T-helper 9 cell (primary cell): ENCODE measurements around the gene CCR5AS.
"Not testable (repeated sequence)": the region's sequence is repeated elsewhere in the genome, so short reads cannot be mapped to it uniquely, and the experiment has no call there.

Experiments used
- DNase-seq: peaks from one replicate; pipeline ENCODE4 v3.0.0-alpha.2; 2020

CCR5AS gene

DNA sequence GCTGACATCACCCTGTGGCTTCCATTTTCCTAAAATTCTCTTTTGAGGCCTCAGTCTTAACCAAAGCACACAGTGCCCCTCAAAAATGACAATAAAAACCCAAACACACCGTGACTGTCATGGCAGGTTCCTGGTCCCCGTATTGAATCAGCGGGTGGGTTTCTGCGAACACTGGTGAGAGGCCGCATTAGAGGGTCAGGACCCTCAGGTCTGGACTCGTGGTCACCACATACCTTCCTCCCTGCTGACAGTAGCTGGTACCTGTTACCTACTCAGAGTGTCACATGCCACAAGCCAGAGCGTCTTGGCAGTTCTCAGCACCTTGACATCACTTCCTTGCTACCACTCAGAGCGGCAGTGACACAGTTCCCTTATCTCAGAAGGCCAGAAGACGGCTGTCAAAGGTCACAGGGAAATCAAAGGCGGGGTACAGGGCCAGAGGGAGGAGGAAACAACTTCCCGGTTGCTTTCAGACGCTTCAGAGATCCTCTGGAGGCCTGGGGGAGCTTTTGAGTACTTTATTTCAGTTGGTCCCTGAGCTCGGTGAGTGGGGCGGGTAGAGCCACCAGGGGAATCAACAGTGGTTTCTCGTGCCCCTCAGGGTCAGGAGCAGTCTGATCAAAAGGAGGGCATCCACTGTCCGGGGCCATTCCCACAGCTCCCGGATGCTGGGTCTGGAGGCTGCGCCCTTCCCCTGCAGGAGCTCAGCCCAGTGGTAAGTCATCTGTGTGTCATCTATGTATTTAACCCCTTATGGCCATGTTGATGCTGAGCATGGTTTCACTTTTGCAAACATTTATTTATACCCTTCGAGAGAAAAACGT, at the start of gene CCR5AS, which contains the start of gene CCRL2:
TSS of gene CCR5AS (minus strand) at position 279 of the 824 bp plus-strand sequence.
TSS of gene CCRL2 (plus strand) at position 472 of the 824 bp plus-strand sequence. CDS start 821 bp downstream, outside the sequence.
- peak; percentile 4 for DNase-seq

DNA sequence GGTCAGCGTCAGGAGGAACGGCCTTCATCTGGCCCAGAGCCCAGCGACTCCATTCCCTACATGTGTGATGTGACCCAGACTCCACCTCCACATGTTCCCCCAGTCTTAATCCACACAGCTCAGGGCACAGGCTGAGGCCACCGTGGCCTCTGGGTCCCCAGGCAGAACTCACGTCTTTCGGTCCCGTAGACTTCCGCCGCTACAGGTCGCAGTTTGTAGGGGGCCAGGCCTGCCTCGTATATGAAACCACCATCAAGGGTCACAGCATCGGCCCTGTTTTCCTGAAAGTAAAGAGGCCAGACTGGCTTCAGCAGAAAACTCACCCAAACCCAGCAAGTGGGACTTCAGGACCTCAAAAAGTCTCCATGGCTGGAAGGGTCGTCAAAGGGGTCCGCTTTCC, 49.3 kb upstream of the CCR5AS start:
- no peak for DNase-seq

DNA sequence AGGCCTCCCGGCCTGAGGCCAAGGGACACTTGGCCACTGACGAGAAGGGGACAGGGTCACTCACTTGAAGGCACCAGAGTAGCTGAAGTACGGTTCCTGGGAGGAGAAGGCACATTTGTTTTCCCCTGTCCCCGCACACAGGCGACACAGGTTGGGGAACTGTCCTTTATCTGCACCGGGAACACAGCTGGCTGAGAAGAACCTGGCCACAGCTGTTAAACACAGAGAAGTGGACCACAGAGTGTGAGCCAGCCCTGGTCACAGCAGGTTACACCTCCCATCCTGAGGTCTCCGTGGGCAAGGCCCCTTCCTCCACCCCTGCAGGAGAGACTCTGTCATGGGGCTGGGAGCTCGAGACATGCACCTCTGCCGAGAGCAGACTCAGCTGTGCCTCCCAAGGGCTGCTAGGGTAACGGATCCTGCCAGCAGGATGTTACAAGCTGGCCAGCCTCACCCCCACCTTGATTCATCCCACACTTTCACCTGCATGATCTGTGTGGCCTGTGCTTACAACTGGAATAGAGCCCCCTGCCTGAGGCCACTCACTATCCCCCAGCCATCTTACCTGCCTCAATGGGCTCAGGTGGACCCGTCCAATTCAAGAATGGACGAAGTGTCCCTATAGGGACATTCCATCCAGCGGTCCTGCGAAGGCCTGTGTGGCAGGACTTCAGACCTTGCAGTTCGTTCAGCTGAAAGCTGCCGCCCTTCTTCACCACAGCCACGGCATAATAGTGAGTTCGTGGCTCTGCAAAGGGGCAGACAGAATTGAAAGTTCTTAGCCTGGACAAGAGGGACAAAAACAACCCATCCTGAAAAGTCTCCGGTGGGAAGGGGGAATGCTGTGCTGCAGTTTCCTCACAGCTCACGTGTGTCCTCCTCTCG, 48.6 kb upstream of the CCR5AS start:
- no peak for DNase-seq

DNA sequence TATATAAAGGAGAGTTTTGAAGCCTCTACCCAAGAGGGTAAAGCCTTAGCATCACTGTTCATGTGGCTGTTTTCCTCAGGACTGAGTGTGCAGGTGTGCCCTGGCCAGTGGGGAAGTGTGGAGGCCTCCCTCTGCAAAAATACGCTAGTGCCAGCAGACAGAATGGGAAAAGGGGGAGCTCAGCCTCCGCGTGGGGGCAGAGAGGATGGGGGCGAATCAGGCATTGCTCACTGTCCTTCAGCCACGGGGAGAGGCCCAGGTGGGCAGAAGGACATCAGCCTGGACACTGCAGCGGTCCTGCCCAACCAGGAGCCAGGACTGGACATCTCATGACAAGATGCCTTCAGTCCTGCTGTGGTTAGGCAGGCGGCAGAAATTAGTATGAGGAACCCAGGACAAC, 47.7 kb upstream of the CCR5AS start:
- no peak for DNase-seq

DNA sequence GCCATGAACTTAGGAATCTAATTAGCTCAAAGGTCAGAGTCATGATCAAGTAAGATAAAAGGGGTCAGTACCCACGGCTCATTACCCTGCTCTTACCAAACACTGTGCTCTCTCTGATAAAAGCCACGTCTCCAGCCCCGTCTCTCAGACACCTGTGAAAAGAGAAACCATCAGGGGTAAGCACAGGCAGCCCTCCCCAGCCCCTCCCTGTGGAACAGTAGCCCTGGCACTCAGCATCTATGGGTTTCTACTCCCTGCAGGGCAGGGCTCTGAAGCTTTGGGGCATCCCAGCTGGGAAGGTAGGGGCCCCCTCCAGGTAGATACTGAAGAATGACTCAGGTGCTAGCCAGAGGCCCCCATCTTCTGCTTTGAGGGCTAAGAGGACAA, 47.3 kb upstream of the CCR5AS start:
- DNase-seq: no peak

DNA sequence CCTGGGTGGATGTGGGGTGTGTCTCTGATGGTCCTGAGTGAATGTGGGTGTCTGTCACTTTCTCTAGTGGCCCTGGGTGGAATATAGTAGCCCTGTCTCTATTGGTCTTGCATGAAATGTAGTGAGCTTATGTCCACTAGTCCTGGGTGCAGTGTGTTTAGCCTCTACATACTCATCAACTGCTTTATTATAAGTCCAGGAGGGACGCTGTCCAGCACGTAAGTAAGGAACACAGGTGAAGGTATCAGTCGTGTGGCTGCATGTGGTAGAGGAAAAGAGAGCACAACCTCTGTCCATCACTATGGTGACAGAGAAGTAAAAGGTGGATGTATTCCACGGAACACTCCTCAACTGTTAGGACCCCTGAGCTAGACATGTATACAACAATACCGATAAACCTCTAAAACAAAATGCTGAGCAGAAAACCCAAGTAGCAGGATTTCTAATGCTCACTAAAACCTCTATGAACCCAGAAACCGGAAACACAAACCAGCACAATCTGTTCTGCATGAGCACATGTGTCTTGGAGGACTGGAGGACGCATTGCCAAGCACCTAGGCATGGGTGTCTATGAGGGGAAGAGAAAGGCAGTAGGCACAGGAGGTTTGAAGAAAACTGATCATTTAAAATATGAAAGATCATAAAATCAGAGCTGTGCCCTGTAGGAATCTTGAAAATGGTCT, 46.8 kb upstream of the CCR5AS start:
- DNase-seq: no peak

DNA sequence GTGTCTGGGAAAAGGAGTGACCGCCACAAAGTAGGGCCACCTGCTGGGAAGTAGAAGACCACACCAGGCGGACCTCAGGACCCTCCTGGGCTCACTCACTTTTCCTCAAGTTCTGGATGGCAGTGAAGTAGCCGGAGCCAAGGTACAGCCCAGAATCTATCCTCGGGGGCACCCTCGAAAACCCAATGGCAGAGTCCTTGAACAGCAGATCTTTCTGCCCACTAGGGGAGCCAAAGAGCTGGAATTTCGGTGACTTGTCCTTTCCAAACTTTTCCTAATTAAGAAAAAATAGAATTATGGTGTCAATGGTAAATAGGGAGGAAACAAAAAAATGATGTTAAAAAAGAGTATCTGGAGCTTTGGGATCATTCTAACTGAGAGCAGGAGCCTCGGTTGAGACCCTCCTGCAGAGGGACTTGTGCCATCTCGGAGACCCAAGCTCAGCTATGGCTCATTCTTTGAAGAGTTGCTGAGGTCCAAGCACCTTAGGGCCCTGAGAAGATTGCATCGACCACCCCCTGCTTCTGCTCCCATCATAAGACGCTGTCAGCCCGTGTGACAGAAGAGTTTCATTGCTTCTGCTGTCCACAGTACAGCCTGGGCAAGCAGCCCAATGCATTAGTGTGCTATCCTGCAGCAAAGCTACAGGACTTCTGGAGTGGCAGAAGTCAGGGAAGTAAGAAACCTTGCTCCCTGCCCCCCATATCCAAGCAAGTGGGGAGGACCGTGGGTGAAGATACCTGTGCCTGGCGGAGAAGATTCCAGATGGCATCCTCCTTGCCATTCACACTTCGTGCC, 43.1 kb upstream of the CCR5AS start:
- no peak for DNase-seq

DNA sequence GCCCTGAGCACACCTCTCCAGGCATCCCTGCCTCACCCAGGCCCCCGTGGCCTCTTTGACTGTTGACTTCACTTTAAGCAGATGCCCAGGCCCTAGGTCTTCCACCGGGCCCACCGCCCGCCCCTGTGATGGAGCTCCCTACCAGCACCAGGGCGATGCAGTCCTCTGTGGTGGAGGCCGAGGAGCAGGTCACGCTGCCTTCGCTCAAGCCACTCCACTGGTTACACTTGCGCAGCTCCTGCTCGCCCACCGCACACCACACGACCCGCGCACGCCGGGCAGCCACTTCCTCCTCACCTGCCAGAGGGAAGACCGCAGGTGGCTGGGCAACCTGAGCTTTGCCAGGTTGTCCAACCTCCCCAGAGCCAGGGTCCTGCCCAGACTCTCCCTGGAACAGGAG, 41.9 kb upstream of the CCR5AS start:
- no peak for DNase-seq

DNA sequence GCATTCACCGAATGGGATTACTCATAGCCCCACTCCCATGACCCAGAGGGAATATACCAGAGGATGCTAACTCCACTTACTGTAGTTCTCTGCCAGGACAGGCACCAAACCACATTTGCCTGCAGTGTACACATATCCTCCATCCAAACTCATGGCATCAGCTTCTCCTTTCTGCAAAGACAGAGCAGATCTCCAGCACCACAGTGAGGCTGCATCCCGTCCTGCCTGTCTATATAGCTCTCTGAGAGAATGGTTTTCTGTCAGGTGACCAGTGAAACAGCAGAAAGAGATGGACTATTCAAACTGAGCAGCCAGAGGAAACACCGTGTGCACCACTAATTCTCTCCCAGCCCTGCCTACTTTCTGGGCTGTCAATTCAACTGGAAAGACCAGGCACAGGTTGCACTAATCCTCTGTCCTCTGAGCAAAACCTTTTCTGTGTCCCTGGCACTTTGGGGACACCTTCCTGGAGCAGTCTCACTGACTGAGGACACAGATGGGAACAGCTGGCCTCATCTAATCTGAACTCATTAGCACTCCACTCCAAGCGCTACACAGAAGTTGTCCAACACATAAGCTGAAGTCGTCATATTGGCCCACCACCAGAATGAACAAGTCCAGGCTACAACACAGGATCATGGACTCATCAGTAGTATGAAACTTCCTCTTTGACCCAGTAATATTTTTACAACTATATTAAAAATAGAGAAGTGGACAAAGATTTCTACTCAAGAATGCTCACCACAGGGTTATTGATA, 40.5 kb upstream of the CCR5AS start:
- DNase-seq: no peak

DNA sequence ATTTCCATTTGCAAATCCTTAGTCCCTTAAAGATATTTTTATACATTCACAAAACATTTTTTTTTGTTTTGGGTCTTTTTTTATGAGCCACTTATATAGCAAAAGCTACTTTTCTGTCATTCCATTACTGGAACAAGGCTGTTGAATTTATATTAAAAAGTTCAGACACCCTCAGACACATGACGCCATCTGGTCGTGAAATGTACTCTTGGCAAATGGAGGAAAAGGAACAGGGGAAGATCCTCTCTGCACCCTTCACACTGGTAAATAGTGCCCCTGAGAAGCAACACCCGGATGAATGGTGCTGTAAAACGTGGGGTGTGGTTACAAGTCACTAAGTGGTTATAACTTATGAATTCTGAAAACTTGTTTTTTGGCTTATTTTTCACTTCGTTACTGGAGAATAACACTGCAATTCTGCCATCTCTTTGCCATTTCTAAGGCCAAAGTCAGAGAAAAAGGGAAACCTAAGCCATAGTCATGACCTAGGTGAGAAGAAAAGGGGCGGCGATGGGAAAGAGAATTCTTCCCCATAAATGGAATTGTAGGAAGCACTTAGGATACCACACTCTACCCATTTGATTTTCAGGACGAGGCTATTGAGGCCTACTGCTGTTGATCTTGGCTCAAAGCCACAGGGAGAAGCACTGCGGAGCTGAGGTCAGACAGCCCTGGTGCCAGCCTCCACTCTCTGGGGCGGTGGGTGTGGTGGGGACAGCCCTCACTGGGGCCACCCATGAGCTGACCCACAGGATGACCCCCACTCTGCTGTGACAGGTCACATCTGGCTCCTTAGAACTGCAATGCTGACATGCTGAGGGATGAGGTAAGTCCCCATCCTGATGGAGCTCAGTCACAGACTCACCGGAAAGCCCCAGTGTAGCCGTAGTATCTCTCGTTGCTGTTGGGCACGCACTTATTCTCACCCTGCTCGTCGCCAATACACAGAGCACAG, 36.0 kb upstream of the CCR5AS start:
- peak; percentile 15 for DNase-seq

DNA sequence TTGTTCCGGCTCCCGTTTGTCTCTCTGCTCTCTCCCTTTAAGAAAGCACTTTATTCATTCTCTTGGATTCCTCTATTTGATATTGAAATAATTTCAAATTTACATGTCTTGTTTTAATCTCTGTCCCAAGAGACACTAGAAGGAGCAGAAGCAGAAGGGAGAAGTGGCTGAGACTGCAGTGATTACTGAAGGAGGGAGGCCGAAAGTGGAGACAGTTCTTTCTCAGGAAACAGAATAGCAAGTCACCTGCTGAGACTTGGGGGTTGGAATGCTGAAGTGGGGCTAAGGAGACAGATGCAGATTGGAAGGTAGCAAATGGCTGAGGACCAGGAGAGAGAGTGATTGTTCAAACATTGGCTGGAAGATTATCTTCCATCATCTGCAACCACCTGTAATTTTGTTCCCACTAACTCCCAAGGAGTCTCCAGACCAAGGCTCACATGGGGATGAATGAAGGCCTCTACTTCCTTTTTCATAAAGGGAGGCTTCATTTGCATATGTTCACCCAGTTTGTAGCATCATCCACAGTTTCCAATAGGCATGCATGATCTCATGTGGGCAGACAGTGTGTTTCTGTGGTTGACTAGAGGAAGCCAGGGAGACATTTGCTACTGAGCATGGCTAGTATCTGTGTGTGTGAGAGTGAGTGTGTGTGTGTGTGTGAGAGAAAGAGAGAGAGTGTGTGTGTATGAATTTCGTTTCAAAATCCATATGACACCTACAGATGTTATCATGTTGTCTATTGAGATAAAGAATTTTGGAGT, 33.8 kb upstream of the CCR5AS start:
- no peak for DNase-seq

DNA sequence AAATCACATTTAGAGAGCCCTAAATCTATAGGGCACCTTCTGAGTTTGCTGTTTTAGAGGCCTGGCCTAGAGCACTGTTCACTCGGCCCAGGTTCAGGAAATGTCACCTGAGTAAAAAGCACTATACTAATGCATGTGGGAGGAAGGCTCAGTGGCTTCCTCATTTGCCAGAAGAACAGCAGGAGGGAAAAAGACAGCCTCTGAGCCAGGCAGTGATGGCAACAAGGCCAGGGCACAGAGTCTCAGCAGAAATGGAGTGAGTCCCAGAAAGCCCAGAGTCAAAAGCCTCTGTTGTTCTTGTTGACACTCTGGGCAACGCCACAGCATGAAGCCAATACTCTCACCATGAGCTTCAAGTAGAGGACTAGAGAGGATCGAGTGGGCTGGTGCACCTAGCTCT, 32.0 kb upstream of the CCR5AS start:
- no peak for DNase-seq

DNA sequence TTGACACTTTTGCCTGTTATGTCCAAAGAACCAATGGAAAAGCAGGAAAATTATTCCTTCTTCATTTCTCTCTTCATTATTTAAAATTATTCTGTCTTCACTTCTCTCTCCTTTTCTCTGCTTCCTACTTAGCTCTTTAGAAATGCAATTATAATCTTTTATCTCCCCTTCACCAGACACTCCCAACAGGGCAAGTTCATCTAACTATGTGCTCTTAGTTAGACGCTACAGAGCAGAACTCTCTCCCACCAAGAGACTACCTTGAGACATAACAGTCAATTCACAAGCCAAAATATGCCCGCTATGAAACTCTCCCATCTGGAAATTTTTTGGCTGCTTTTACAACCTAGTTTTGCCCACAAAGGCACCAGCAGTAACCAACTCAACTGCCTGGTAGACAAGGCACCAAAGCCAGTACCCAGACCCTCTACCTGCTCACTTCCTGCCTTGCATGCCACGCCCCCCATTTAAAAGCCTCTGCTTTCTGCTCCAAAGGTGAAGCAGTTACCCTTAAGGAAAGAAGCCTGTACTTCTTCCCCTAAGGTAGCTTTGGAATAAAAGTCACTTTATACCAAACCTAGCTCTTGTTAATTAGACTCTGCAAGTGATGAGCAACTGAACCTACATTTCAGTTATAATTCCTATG, 28.3 kb upstream of the CCR5AS start:
- no peak for DNase-seq

DNA sequence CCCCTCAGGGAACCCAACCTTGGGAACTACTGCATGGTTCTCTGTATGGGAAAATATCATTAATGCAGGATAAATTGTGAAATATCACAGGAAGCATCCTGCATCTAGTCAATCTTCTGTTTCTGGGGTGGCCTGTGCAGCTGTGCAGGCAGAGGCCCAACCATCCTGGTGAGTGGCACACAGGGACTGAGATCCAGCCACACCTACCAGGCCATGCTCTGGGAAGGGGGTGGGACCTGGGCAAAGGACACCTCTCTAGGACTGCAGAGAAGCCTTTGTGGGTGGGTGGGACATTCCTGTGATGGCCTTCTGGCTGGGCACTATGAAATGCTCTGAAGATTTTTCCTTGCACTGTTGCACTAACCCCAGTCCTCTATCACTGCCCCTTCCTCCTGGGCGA, 27.0 kb upstream of the CCR5AS start:
- no peak for DNase-seq

DNA sequence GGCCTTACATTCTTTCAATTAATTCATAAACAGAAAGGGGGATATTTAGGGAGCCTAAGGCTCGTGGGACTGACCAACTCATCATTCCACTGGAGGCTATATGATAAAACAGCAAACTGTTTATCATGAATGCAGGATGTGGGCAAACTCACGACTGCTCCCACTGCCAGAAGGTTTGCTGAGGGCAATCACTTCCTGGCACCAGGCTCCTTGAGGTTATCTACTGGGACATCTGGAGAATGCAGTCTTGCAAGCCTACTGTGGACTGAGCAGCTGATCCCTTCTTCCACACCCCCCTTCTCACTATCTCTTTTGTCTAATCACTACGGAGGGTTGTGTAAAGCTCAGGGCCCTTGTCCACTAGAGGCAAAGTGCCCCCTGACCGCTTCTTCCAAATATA, 26.3 kb upstream of the CCR5AS start:
- not testable (repeated sequence) for DNase-seq

DNA sequence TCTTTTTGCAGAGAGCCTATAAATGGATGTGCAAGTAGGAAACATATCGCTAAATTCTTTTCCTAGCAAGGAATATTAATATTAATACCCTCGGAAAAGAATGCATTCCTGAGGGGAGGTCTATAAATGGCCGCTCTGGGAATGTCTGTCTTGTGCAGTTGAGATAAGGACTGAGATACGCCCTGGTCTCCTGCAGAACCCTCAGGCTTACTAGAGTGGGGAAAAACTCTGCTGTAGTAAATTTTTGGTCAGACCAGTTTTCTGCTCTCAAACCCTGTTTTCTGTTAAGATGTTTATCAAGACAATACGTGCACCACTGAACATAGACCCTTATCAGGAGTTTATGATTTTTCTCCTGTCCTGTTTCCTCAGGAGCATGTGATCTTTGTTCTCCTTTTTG, 25.0 kb upstream of the CCR5AS start:
- not testable (repeated sequence) for DNase-seq

DNA sequence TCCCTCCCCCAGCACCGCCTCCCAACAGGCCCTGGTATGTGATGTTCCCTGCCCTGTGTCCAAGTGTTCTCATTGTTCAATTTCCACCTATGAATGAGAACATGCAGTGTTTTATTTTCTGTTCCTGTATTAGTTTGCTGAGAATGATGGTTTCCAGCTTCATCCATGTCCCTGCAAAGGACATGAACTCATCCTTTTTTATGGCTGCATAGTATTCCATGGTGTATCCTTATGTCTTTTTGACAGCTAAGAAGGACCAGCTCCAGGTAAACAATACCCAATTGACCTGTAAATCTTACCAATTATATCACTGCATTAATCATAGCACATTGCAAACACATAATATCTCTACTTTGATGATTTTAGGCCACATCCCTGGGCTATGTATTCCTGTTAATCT, 24.0 kb upstream of the CCR5AS start:
- not testable (repeated sequence) for DNase-seq

DNA sequence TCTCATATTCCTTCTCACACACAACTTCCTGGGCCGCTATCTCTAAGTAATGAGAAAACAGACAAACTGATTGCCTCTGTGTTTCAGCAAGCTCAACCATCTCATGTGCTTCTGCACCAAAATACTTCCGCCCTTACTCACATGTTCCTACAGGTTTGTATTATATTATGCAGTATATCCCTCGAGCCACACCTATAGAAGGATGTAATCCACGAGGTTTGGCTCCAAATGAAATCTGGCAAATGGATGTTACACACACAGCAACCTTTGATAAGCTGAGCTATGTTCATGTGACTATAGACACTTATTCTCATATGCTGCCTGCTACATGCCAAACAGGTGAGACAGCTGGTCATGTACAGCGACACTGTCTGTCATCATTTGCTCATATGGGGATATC, 22.8 kb upstream of the CCR5AS start:
- DNase-seq: no peak

DNA sequence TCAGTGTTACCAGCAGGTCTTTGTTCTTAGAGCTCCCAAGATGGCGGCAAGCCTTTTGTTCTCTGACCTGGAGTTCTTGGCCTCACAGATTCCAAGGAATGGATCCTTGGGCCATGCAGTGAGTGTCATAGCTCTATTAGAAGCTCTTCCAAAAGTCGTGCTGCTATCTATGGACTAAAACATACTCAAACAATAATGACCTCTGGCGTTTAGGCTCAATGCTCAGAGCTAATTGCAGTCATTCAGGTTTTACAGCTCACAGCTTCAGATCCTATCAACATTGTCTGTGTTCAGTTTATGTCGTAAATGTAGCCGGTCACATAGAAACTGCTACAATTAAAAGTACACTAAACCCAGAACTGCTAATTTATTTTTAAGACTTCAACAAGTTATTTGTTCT, 22.4 kb upstream of the CCR5AS start:
- no peak for DNase-seq
